Thyroid gland (tissue), 4 donors: ENCODE data around the gene COL24A1. TPM values are rescaled to one million over a fixed set of nuclear protein-coding genes. Genes with fewer than 3 reads are reported as not detected.

Experiments used
- DNase-seq, 2 donors: peaks; one replicate each; pipeline ENCODE4 v3.0.0-alpha.2; 2019
- H3K27ac ChIP-seq, 3 donors: fragments of 200-600 bp; sonication (generic); 1 replicate in 2 of 3; 2 replicates in 1 of 3; pipeline ENCODE4 v1.5.1; 2016 to 2019; ENCODE audit warnings: mild to moderate bottlenecking in 1 of 3, moderate library complexity in 1 of 3
- H3K27me3 ChIP-seq: fragments of 200-600 bp; sonication (generic); one replicate; pipeline ENCODE4 v1.5.1; 2019
- H3K36me3 ChIP-seq, 2 donors: fragments of 200-600 bp; sonication (generic); one replicate each; pipeline ENCODE4 v1.5.1; 2016 to 2019
- H3K4me1 ChIP-seq, 2 donors: fragments of 200-600 bp; sonication (generic); one replicate each; pipeline ENCODE4 v1.5.1; 2017 to 2019
- H3K4me3 ChIP-seq, 3 donors: fragments of 200-600 bp; sonication (generic); replicated peaks in 1 of 3; 1 replicate in 2 of 3; 2 replicates in 1 of 3; pipeline ENCODE4 v1.5.1; 2016; ENCODE audit warnings: mild to moderate bottlenecking in 1 of 3
- H3K9me3 ChIP-seq: fragments of 200-600 bp; sonication (generic); one replicate; pipeline ENCODE4 v1.5.1; 2017
- CTCF ChIP-seq, 6 experiments: fragments of 200-600 bp in 3 of 6; fragments of 450-650 bp in 3 of 6; sonication (generic) in 3 of 6; IDR thresholded peaks; one replicate each; pipeline ENCODE4 v1.5.1; 2016 to 2019; ENCODE audit warnings: antibody characterized with exemption in 6 of 6, mild to moderate bottlenecking in 2 of 6, inconsistent platforms in 1 of 6, moderate library complexity in 1 of 6
- POLR2A ChIP-seq, 2 donors: fragments of 450-650 bp; IDR thresholded peaks; one replicate each; pipeline ENCODE4 v1.6.1; 2017; ENCODE audit warnings: antibody characterized with exemption in 2 of 2, mild to moderate bottlenecking in 2 of 2, moderate library complexity in 1 of 2
- WGBS, 2 donors: methylation state at CpG; one replicate each; pipeline ENCODE4 v1.1.5; 2017; 5-methylcytosine and 5-hydroxymethylcytosine counted together
- intact Hi-C: fragments of 100-400 bp; cut with DNase I; formaldehyde crosslinking; loops from one replicate; pipeline ENCODE4 v1.15.1; 2023
- total RNA-seq, 4 donors: library from RNA; depleted of rRNA; stranded (reverse); fragments of >200 nt; gene quantifications; one replicate each; pipeline ENCODE4 v1.2.3, GENCODE V29; 2016

The COL24A1 gene
- total RNA-seq, 4 donors from 2014 or later = 0.27 to 0.89 (median 0.46) TPM

GRCh38 chr1:86105533-86105866, 51.1 kb downstream of the COL24A1 start:
- intact Hi-C loops = no loop called here
- no peaks in the 10 kb centered on the region for H3K4me1 ChIP-seq
- TF ChIP-seq POLR2A (IDR thresholded peaks at IDR 0.05) (no peak), CTCF (IDR thresholded peaks at IDR 0.05) (no peak)
- no peaks in the 10 kb centered on the region for H3K27me3 ChIP-seq
- WGBS, 2 donors = 90 to 98% methylated on average over 1 to 2 of the region's 2 CpGs
- no peak for DNase-seq
- no peak overlapping the region for H3K4me3 ChIP-seq
- H3K9me3 ChIP-seq = no peaks in the 10 kb centered on the region
- H3K36me3 ChIP-seq = no peaks in the 10 kb centered on the region
- no peak overlapping the region for H3K27ac ChIP-seq

- Histone ChIP-seq H3K36me3 (no peaks in the 10 kb centered on the region), H3K27ac (no peak overlapping the region), H3K27me3 (no peaks in the 10 kb centered on the region), H3K9me3 (no peaks in the 10 kb centered on the region), H3K4me1 (no peaks in the 10 kb centered on the region), H3K4me3 (no peak overlapping the region)
- TF ChIP-seq CTCF (IDR thresholded peaks at IDR 0.05) (no peak), POLR2A (IDR thresholded peaks at IDR 0.05) (no peak)
- intact Hi-C loops = no loop called here
- DNase-seq = no peak
- WGBS, 2 donors = 91 to 94% methylated on average over 11 to 12 of the region's 12 CpGs
These were observed 51.7 kb downstream of the COL24A1 start for GRCh38 chr1:86104606-86105532.

GRCh38 chr1:86101616-86102015, 55.0 kb downstream of the COL24A1 start:
- no peak for DNase-seq
- H3K4me1 ChIP-seq = no peaks in the 10 kb centered on the region
- H3K27ac ChIP-seq = no peak overlapping the region
- TF ChIP-seq CTCF (IDR thresholded peaks at IDR 0.05) (no peak), POLR2A (IDR thresholded peaks at IDR 0.05) (no peak)
- H3K36me3 ChIP-seq = no peaks in the 10 kb centered on the region
- no peak overlapping the region for H3K4me3 ChIP-seq
- 61 to 66% methylated on average over 2 of the region's 2 CpGs for WGBS, 2 donors
- H3K27me3 ChIP-seq = no peaks in the 10 kb centered on the region
- H3K9me3 ChIP-seq = no peaks in the 10 kb centered on the region
- intact Hi-C loops = no loop called here

GRCh38 chr1:86100401-86100800, 56.2 kb downstream of the COL24A1 start:
- intact Hi-C loops = no loop called here
- Histone ChIP-seq H3K27me3 (no peaks in the 10 kb centered on the region), H3K36me3 (no peaks in the 10 kb centered on the region), H3K9me3 (no peaks in the 10 kb centered on the region), H3K27ac (no peak overlapping the region), H3K4me1 (no peaks in the 10 kb centered on the region), H3K4me3 (no peak overlapping the region)
- no peak for DNase-seq
- no peak for TF ChIP-seq CTCF (IDR thresholded peaks at IDR 0.05)
- no peak for TF ChIP-seq POLR2A (IDR thresholded peaks at IDR 0.05)
- WGBS, 2 donors = 35 to 36% methylated on average over 1 of the region's 1 CpG

DNA sequence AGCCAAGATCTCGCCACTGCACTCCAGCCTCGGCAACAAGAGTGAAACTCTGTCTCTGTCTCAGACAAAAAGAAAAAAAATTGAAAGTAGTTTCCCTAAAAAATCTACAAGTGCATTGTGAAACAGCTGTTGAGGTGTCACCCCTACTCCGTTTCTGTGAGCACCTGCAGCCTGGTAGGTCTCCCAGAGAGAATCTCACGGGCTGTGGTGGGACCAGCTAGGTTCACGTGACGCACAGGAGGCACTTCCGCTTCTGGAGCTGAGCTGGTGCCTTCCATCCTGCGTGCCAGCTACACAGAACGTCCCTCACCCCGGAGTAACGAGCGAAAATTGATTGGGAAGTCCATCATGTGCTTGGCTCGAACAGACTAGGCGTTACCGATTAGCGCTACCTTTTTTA, 66.8 kb downstream of the COL24A1 start:
- H3K36me3 ChIP-seq = no peaks in the 10 kb centered on the region
- TF ChIP-seq POLR2A (IDR thresholded peaks at IDR 0.05) (no peak), CTCF (IDR thresholded peaks at IDR 0.05) (no peak)
- intact Hi-C loops = no loop called here
- H3K9me3 ChIP-seq = no peaks in the 10 kb centered on the region
- WGBS, 2 donors = 91 to 94% methylated on average over 16 of the region's 16 CpGs
- H3K4me1 ChIP-seq = no peaks in the 10 kb centered on the region
- H3K27ac ChIP-seq = no peak overlapping the region
- H3K4me3 ChIP-seq = no peak overlapping the region
- no peak for DNase-seq
- no peaks in the 10 kb centered on the region for H3K27me3 ChIP-seq
